Pancreas (tissue), 10 donors: Measurements from ENCODE around the gene ZBP1. TPM values are rescaled to one million over a fixed set of nuclear protein-coding genes. Genes with fewer than 3 reads are reported as not detected.
A peak's percentile ranks its signal among the peaks of the same experiment; 100 is the strongest.

Experiments
- ATAC-seq, 4 donors: fragments of 200-7000 bp; cut with Tn5 transposase; one replicate each; pipeline versions ENCODE4 v1.8.0 to v1.9.1; 2020; ENCODE audit warnings: mild to moderate bottlenecking in 4 of 4, moderate library complexity in 4 of 4
- DNase-seq, 6 donors: peaks; one replicate each; pipeline ENCODE4 v3.0.0-alpha.2; 2020
- FAIRE-seq: peaks from 2 replicates; lab custom pipeline; 2012; peaks lifted over from hg19 to GRCh38; lab: Jason Lieb, UNC
- H3K27ac ChIP-seq, 4 donors: fragments of 200-600 bp; sonication (generic); 1 replicate in 3 of 4; 2 replicates in 1 of 4; pipeline versions ENCODE4 v1.5.0 to v1.8.0; 2020
- H3K27me3 ChIP-seq, 4 donors: fragments of 200-600 bp; one replicate each; pipeline ENCODE4 v1.8.0; 2021
- H3K36me3 ChIP-seq, 3 donors: fragments of 200-600 bp; sonication (generic) in 1 of 3; one replicate each; pipeline versions ENCODE4 v1.5.0 to v1.8.0; 2020 to 2021
- H3K4me1 ChIP-seq, 3 donors: fragments of 200-600 bp; one replicate each; pipeline ENCODE4 v1.8.0; 2021
- H3K4me3 ChIP-seq, 4 donors: fragments of 200-600 bp; sonication (generic) in 2 of 4; one replicate each; pipeline versions ENCODE4 v1.5.0 to v1.8.0; 2020 to 2021
- H3K9me3 ChIP-seq, 4 donors: fragments of 200-600 bp; one replicate each; pipeline ENCODE4 v1.8.0; 2021
- WGBS, 2 donors: extraction: QIAGEN DNeasy Blood & Tissue Kit; methylation state at CpG; one replicate each; pipeline ENCODE4 v1.1.7; 2013; 5-methylcytosine and 5-hydroxymethylcytosine counted together
- intact Hi-C, 3 donors: fragments of 100-400 bp; cut with DNase I; formaldehyde crosslinking; loops; one replicate each; pipeline versions ENCODE4 v1.11.1 to v1.14.2; 2022
- polyA plus RNA-seq, 2 donors: library from polyadenylated mRNA; stranded (reverse); fragments of 200-250 nt; gene quantifications; one replicate each; pipeline ENCODE4 v1.2.3, GENCODE V29; 2013
- total RNA-seq, 6 donors: library from RNA; stranded (reverse); fragmentation: NEBNext Ultra II Directional in 4 of 6; extraction: Animal tissue kit (Norgen Biotek cat#: 25700) in 4 of 6; gene quantifications; one replicate each; pipeline versions ENCODE4 v1.2.1 to v1.2.4, GENCODE V29; 2021 to 2023
- TF ChIP-seq, protein P1 (sequence below), 4 donors: fragments of 200-600 bp; sonication (generic) in 3 of 4; IDR thresholded peaks; one replicate each; pipeline versions ENCODE4 v1.5.0 to v1.8.0; 2021; ENCODE audit warnings: antibody characterized with exemption in 4 of 4
- donor health status: healthy with polysubstance abuse.
- donor health status: DM: no; HTN: no; CAD: no; lungs with moderate emphysema.
- donor health status: DM: no; HTN: no; CAD: no.
- donor health status: control.
- donor health status: control.
- donor health status: Bipolar disorder and iron deficiency.
- donor health status: DM: yes; HTN: yes; CAD: no.
- donor health status: DM: no; HTN: no; CAD: no.
- donor health status: DM: no; HTN: no; CAD: no.
- donor health status: DM: yes; HTN: yes; CAD: no.

The ZBP1 gene
- total and polyA plus RNA-seq, 8 donors, result 0.09 to 0.90 (median 0.17) TPM; not detected in 3

DNA sequence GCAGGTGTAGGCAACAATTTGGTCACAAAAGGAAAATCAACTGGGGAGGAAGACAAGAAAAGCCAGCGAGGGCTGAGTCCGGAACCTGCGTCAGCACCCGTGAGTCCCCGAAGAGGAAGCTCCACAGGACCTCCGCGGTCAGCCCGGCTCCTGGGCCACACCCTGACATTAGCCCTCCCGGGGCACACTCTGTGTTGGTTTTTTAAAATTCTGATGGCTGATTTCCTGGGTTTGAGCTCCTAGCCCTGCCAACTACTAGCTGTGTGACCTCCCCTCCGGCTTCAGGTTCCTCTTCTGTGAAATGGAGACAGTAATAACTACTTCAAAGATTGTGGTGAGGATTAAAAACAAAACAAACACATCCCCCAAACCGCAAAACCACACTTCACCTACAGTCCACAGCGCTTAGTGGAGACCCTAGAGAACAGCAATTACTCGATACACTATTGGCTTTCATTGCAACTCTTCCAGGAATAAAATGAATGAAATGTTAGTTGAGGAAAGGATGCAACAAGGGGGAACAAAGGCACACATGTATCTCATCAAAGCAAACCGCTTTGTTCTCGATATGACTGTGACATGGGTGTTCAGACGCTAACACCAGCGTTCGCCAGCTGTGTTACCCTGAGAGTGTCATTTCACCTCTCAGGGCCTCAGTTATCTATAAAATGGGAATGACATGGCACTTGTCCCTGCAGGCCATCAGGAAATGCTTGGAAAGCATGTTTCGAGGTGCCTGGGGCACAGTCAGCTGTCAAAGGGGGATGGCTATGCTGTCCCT lies 985 bp downstream of the ZBP1 start:
- DNase-seq, result peak in 1 of 6 donors; percentile 38
- Histone ChIP-seq H3K4me1 (no peaks in the 10 kb centered on the region), H3K9me3 (no peaks in the 10 kb centered on the region), H3K27me3 (no peaks in the 10 kb centered on the region), H3K36me3 (no peaks in the 10 kb centered on the region), H3K4me3 (no peak overlapping the region), H3K27ac (peak overlapping the region in 1 of 4 donors; percentile 12)
- TF ChIP-seq, protein P1, sequence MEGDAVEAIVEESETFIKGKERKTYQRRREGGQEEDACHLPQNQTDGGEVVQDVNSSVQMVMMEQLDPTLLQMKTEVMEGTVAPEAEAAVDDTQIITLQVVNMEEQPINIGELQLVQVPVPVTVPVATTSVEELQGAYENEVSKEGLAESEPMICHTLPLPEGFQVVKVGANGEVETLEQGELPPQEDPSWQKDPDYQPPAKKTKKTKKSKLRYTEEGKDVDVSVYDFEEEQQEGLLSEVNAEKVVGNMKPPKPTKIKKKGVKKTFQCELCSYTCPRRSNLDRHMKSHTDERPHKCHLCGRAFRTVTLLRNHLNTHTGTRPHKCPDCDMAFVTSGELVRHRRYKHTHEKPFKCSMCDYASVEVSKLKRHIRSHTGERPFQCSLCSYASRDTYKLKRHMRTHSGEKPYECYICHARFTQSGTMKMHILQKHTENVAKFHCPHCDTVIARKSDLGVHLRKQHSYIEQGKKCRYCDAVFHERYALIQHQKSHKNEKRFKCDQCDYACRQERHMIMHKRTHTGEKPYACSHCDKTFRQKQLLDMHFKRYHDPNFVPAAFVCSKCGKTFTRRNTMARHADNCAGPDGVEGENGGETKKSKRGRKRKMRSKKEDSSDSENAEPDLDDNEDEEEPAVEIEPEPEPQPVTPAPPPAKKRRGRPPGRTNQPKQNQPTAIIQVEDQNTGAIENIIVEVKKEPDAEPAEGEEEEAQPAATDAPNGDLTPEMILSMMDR (IDR thresholded peaks at IDR 0.05), result no peak
- 55 to 73% methylated on average over 19 of the region's 19 CpGs for WGBS, 2 donors
- peak in 3 of 4 donors; percentile 33 to 58 (median 34) for ATAC-seq
- intact Hi-C loops, result no loop called here
- FAIRE-seq, result no peak

DNA sequence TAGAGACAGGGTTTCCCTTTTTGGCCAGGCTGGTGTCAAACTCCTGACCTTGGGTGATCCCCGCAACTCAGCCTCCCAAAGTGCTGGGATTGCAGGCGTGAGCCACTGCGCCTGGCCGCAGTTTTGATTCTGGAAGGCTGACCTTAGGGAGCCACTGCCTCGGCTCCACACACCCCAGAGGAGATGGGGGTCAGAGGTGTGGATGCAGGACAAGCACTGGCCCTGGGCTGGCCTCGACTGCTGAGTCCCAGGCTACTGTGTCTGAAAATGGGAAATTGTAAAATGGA lies 1.5 kb downstream of the ZBP1 start:
- ATAC-seq (no peak), FAIRE-seq (no peak), DNase-seq (peak in 1 of 6 donors; percentile 5)
- WGBS, 2 donors, result 51 to 59% methylated on average over 6 of the region's 6 CpGs
- Histone ChIP-seq H3K4me1 (no peaks in the 10 kb centered on the region), H3K27ac (no peak overlapping the region), H3K9me3 (no peaks in the 10 kb centered on the region), H3K4me3 (no peak overlapping the region), H3K27me3 (no peaks in the 10 kb centered on the region), H3K36me3 (no peaks in the 10 kb centered on the region)
- TF ChIP-seq, protein P1 (IDR thresholded peaks at IDR 0.05), result no peak
- intact Hi-C loops, result no loop called here

DNA sequence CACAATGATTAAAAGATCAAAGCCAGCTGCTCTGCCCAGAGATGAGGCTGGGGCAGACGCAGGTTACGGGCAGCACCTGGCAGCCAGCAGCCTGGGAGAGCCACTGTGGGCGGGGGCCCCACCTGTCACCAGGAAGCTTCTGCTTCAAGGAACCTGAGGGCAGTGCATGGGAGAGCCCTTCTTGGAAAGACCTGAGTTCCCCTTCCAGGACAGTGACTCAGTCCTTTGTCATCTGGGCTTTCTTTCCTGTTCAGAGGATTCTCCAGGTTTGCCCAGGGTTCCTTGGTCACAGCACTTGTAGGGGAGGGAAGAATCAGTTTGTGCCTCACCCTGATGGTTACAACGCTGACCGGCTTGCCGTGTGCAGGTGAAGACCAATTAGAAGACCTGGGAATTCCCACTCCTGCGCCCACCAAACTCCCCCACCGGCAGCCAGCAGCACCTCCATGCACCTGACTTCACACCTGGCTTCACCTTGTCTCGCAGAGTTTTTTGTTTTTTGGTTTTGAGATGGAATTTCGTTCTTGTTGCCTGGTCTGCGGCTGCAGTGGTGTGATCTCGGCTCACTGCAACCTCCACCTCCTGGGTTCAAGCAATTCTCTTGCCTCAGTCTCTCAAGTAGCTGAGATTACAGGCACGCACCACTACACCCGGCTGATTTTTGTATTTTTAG lies 2.0 kb downstream of the ZBP1 start:
- peak in 2 of 4 donors; percentile 37 to 65 for ATAC-seq
- WGBS, 2 donors, result 46 to 61% methylated on average over 14 of the region's 14 CpGs
- TF ChIP-seq, protein P1 (IDR thresholded peaks at IDR 0.05), result no peak

DNA sequence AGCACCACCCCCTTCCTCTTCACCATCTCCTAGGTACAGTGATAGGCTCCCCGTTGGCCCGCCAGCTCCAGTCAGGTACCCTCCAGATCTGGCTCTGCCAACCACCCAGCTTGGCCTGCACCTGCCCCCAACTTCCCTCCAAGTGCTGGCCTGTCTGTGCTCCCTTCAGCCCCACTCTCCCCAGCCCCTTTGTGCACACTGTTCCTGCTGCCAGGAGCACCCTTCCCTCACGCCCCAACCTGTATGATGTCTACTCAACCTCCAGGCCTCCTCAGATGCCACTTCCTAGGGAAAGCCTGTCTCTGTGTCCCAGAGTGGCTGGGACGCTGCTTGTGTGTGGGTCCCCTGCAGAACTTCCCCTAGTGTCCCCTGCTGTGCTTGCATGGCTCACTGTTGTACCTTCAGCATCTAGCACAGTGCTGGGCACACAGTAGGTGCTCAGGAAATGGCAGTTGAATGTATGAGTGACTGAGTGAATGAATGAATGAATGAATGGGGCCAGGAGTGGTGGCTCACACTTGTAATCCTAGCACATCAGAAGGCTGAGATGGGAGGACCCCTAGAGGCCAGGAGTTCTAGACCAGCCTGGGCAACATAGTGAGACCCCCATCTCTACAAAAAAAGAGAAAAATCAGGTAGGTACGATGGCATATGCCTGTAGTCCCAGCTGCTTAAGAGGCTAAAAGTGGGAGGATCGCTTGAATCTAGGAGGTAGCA lies 3.0 kb downstream of the ZBP1 start:
- Histone ChIP-seq H3K36me3 (no peaks in the 10 kb centered on the region), H3K9me3 (no peaks in the 10 kb centered on the region), H3K4me1 (no peaks in the 10 kb centered on the region), H3K27ac (no peak overlapping the region), H3K27me3 (no peaks in the 10 kb centered on the region), H3K4me3 (no peak overlapping the region)
- TF ChIP-seq, protein P1 (IDR thresholded peaks at IDR 0.05), result no peak
- intact Hi-C loops, result no loop called here
- no peak for ATAC-seq
- peak in 1 of 6 donors; percentile 2 for DNase-seq
- 50 to 63% methylated on average over 6 of the region's 6 CpGs for WGBS, 2 donors
- FAIRE-seq, result no peak

More for the DNA sequence above, 2.0 kb downstream of the ZBP1 start:
- Histone ChIP-seq H3K9me3 (no peaks in the 10 kb centered on the region), H3K27me3 (no peaks in the 10 kb centered on the region), H3K27ac (no peak overlapping the region), H3K36me3 (no peaks in the 10 kb centered on the region), H3K4me3 (no peak overlapping the region), H3K4me1 (no peaks in the 10 kb centered on the region)
- FAIRE-seq, result no peak
- intact Hi-C loops, result no loop called here
- DNase-seq, result peak in 1 of 6 donors; percentile 3
